ENCODE data around the gene LCN12.

The LCN12 gene

GRCh38 chr9:136958898-136959850, 7.1 kb downstream of the LCN12 start:
- no peak for DNase-seq (ENCODE audit: low spot score)

DNA sequence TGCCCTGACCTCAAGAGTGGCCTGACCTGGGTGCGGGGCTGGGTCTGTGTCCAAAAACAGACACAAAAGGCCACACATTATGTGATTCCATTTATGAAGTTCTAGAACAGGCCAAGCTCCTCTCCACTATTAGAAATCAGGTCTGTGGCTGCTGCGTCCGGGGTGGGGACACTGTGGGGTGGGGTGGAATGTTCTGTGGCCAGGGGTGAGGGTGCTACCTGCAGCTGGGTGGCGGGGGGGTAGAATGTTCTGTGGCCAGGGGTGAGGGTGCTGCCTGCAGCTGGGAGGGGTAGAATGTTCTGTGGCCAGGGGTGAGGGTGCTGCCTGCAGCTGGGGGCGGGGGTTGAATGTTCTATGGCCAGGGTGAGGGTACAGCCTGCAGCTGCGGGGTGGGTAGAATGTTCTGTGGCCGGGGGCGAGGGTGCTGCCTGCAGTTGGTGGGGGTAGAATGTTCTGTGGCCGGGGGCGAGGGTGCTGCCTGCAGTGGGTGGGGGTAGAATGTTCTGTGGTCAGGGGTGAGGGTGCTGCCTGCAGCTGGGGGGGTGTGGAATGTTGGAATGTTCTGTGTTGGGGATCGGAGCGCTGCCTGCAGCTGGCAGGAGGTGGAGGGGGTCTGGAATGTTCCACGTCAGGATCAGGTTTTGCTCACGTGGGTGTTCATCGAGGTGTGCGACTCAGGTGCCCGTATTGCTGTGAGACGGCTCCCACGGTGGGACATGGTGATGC, 8.3 kb downstream of the LCN12 start:
- no peak for DNase-seq (ENCODE audit: low spot score)

DNA sequence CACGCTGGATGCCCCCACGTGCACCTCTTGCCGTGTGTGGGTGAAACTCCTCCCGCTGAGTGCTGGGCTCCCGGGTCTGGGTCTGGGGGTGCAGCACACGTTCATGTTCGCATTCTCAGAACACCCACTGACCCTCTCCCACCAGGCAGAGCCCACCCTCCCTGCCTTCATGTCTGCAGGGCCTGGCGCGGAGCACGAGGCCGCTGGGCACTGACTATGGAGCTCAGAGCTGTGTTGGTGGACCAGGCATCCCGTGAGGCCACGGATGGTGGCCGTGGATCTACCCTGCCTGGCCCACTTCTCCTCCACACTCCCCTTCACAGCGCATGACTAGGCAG, 8.8 kb downstream of the LCN12 start:
- no peak for DNase-seq (ENCODE audit: low spot score)

- no peak for DNase-seq (ENCODE audit: low spot score)
Measured at GRCh38 chr9:136961279-136962065, 9.4 kb downstream of the LCN12 start.

DNA sequence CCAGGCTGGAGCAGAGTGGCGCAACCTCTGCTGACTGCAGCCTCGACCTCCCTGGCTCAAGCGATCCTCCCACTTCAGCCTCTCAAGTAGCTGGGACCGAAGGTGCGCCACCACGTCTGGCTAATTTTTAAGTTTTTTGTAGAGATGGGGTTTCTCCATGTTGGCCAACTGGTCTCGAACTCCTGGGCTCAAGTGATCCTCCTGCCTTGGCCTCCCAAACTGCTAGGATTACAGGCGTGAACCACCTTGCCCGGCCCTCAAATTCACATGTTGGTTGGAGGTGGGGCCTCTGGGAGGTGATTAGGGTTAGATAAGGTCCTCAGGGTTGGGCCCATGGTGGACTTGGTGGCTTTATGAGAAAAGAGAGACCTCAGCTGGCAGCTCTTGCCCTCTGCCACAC, 10.1 kb downstream of the LCN12 start:
- no peak for DNase-seq (ENCODE audit: low spot score)

- DNase-seq (ENCODE audit: low spot score): no peak
Measured at GRCh38 chr9:136962701-136963248, 10.7 kb downstream of the LCN12 start.

DNA sequence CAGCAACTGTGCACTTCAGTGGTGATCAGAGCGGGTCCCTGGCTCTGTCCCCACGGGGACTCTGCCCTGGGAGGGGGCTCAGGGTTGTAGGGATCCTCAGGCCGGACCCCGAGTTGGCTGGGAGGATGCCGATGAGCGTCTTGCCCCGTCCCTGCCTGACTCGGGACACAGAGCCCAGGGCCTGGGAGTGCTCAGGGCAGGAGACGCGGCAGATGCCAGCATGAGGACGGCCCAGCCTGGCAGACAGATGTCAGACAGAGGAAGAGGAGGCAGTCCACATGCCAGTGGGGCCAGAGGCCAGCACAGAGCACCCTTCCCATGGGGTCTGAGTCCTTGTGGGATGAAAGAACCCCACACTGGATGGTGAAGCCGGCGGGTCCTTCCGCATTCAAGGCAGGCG, 11.3 kb downstream of the LCN12 start:
- no peak for DNase-seq (ENCODE audit: low spot score)

DNA sequence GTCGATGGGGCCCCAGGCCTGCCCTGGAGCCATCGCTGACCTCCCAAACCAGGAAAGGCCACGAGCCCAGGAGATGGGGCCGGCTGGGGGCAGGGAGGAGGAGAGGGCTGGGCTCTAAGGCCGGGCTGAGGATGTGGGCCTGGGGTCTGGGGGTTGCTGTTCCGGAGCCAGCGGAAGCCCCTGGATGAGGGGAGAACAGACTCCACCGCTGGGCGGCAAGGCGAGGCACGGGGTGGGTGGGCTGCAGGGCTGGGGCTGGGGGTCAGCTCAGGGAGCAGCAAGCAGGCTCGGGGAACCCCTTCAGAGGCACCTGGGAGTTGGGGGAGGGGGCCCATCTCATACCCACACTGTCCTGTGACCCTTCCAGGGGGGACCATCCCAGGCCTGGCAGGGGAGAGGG, 11.7 kb downstream of the LCN12 start:
- DNase-seq (ENCODE audit: low spot score): no peak

GRCh38 chr9:136964171-136964689, 12.2 kb downstream of the LCN12 start:
- DNase-seq (ENCODE audit: low spot score): no peak

DNA sequence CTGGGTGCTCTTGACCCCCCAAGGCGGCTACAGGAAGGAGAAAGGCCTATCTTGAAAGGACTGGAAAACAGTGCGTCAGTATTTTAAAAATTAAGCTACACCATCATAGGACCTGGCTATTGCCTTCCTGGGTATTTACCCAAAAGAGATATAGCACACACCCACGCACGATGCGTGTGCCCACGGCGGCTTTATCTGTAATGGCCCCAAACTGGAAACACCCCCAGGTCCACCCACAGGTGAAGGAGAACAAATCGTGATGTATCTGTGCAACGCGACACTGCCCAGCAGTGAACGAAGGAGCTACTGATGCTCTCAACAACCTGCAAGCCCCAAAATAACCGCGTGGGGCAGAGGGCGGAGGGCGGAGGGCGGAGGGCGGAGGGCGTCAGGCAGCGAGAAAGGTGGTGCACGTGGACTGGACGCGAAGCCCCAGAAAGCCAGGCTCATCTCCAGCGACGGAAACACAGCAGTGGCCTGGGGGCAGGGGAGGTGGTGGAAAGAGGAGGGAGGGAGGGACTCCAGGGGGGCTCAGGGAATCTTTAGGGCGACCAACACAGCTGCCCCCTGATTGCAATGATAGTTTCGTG, 12.9 kb downstream of the LCN12 start:
- no peak for DNase-seq (ENCODE audit: low spot score)

- no peak for DNase-seq (ENCODE audit: low spot score)
Measured at GRCh38 chr9:136965771-136966484, 13.9 kb downstream of the LCN12 start.

GRCh38 chr9:136968333-136969127, 16.5 kb downstream of the LCN12 start:
- no peak for DNase-seq (ENCODE audit: low spot score)

- DNase-seq (ENCODE audit: low spot score): no peak
Measured at GRCh38 chr9:136969150-136969549, 17.1 kb downstream of the LCN12 start.

- DNase-seq (ENCODE audit: low spot score): no peak
Measured at GRCh38 chr9:136969774-136970173, 17.7 kb downstream of the LCN12 start.

GRCh38 chr9:136970361-136970760, 18.3 kb downstream of the LCN12 start:
- DNase-seq (ENCODE audit: low spot score): no peak

- DNase-seq (ENCODE audit: low spot score): no peak
Measured at GRCh38 chr9:136971746-136972145, 19.7 kb downstream of the LCN12 start.

GRCh38 chr9:136972335-136972734, 20.3 kb downstream of the LCN12 start:
- no peak for DNase-seq (ENCODE audit: low spot score)

DNA sequence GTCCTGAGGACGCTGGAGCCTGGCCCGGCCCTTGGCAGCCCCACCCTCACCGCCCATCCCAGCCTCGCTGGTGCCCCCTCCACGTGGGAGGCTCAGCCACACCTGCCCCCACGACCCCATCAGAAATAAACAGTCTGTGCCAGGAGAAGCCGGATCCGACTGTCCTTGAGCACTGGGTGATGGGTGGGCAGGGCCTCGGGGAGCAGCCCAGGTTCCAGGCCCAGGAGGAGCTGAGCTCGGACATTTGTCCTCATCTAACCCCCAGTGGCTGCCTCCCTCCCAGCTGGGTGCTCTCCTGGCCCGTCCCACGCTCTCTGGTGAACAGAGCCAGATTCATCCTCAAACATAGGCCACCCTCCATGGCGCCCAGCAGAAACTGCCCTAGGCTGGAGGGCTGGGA, 20.7 kb downstream of the LCN12 start:
- no peak for DNase-seq (ENCODE audit: low spot score)

DNA sequence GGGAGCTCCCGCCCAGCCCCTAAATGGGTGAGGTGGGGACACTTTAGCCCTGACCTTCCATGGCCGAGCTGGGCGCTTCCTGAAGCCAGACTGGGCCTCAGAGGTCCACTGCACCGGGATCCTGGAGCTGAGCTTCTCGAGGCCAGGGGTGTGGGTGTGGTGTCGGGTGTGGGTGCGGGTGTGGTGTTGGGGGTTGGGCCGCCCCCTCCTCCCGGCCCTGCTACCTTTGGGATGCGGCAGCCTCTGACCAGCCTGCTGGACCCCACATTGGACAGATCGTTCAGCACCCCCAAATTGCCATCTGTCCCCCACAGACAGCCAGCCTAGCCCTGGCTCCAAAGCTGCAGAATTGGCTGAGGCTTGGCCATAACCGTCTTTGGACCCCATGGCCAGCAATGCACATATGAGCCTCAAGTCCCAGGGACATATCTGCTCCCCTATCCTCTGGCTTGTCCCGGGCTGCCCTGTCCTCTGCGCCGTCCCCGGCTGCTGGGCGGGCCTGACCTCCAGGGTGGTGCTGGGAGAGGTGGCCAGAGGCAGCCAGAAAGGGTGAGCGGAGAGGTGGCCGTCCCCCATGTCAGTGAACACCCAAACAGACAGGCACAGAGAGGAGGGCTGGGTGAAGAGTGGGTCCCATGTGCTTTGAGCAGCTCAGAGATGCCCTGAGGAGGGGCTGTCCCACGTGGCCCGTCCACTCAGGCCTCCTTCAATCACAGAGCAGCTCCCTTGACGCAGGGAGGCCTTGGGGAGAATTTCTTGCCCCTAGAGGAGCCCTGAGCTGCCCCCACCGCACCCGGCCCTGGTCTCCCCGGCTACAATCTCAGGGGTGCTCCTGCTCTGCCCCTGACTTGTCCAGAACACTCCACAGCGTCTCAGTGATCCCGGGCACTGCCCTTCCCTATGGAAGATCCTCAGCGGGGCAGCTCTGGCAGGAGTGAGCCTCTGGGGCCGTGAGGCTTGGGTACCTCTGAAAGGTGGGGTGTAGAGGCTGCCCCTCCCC, 21.8 kb downstream of the LCN12 start:
- no peak for DNase-seq (ENCODE audit: low spot score)

Measured in D341Med (cell line).